ENCODE results near the gene ZNF732.
A peak's percentile ranks its signal among the peaks of the same experiment; 100 is the strongest.
"Not testable (repeated sequence)": the region's sequence is repeated elsewhere in the genome, so short reads cannot be mapped to it uniquely, and the experiment has no call there.

ZNF732 gene

GRCh38 chr4:253936-254756 is 51.1 kb downstream of the ZNF732 start:
- no peak for DNase-seq (ENCODE audit: low read depth)

GRCh38 chr4:252065-252601 is 53.1 kb downstream of the ZNF732 start:
- no peak for DNase-seq (ENCODE audit: low read depth)

- peak; percentile 47 for DNase-seq (ENCODE audit: low read depth)
These were observed 60.8 kb downstream of the ZNF732 start for GRCh38 chr4:244471-244870.

- no peak for DNase-seq (ENCODE audit: low read depth)
These were observed 61.8 kb downstream of the ZNF732 start for GRCh38 chr4:243426-243825.

- DNase-seq (ENCODE audit: low read depth), result peak; percentile 71
These were observed 63.0 kb downstream of the ZNF732 start for GRCh38 chr4:242121-242848.

- DNase-seq (ENCODE audit: low read depth), result not testable (repeated sequence)
These were observed 63.9 kb downstream of the ZNF732 start for GRCh38 chr4:241411-241810.

GRCh38 chr4:236028-236427 is 69.2 kb downstream of the ZNF732 start:
- DNase-seq (ENCODE audit: low read depth), result no peak

GRCh38 chr4:234178-234577 is 71.1 kb downstream of the ZNF732 start:
- DNase-seq (ENCODE audit: low read depth), result no peak

- DNase-seq (ENCODE audit: low read depth), result no peak
These were observed 81.3 kb downstream of the ZNF732 start for GRCh38 chr4:223913-224497.

Data from EH (cell line).